ENCODE results near the gene PLD5. TPM values are rescaled to one million over a fixed set of nuclear protein-coding genes. Genes with fewer than 3 reads are reported as not detected.
"Not testable (repeated sequence)": the region's sequence is repeated elsewhere in the genome, so short reads cannot be mapped to it uniquely, and the experiment has no call there.

PLD5 gene
- total RNA-seq, 1 experiment from 2014 or later, result not detected

DNA sequence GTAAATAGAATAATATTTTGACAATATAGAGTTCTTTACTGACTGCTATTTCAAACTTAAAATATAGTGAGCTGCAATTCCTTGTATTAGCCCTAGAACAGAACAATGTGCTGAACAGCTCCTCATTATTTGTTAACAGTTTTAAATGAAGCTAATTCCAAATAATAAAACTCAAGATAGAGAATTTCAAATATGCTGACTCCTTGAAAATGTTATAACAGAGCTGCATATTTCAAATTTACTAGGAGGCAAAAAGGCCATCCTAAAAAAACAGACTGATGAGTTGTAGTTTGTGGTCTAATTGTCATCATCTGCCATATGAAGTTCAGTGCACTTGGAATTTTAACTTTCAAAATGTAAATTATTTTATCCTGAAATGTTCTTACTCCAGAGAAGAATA lies 197.1 kb downstream of the PLD5 start:
- BruUV-seq (replicated peaks); H3K9me2 ChIP-seq (replicated peaks; ENCODE audit: low read length); CTCF ChIA-PET; H3K9me3 ChIP-seq (ENCODE audit: low read length); H3K4me1 ChIP-seq (ENCODE audit: insufficient read depth, low read length); H3K4me3 ChIP-seq (ENCODE audit: low read length); H3K9ac ChIP-seq (ENCODE audit: low read length); H3F3A ChIP-seq (ENCODE audit: low read length, unreplicated experiment); H3K27me3 ChIP-seq (ENCODE audit: low read length); DNase-seq; H3K27ac ChIP-seq (ENCODE audit: low read length); H3K4me2 ChIP-seq (ENCODE audit: low read length); H4K20me1 ChIP-seq (ENCODE audit: low read length); H3K36me3 ChIP-seq (ENCODE audit: low read depth, low read length); POLR2A ChIA-PET (ENCODE audit: unreplicated experiment); ATAC-seq; intact Hi-C loops (cut with micrococcal nuclease); H3K79me2 ChIP-seq (ENCODE audit: low read length); H2AFZ ChIP-seq (ENCODE audit: low read length): not testable (repeated sequence)

DNA sequence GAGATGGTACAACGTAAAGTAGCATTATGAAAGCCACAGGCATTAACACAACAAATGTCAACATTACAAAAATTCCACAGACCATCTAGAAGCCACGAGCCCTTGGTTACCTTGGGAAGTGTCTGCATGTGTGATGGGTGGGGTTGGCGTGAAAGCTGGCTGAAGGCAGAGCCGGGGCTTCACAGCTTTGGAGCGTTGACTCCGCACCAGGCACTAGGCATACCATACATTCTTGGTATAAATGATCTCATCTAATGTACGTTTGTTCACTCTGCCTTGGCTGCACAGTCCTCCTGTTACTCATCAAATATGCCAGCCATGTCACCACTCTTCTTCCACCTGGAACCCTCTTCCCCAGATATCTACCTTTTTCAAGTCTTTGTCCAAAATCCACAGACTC lies 202.5 kb downstream of the PLD5 start:
- H3K79me2 ChIP-seq (ENCODE audit: low read length); H3F3A ChIP-seq (ENCODE audit: low read length, unreplicated experiment); H3K36me3 ChIP-seq (ENCODE audit: low read depth, low read length); H3K4me1 ChIP-seq (ENCODE audit: insufficient read depth, low read length); H3K9ac ChIP-seq (ENCODE audit: low read length); POLR2A ChIA-PET (ENCODE audit: unreplicated experiment); H3K27ac ChIP-seq (ENCODE audit: low read length); intact Hi-C loops (cut with micrococcal nuclease); CTCF ChIA-PET; H3K4me3 ChIP-seq (ENCODE audit: low read length); H3K9me3 ChIP-seq (ENCODE audit: low read length); H2AFZ ChIP-seq (ENCODE audit: low read length); H3K9me2 ChIP-seq (replicated peaks; ENCODE audit: low read length); BruUV-seq (replicated peaks); H3K4me2 ChIP-seq (ENCODE audit: low read length); H3K27me3 ChIP-seq (ENCODE audit: low read length); H4K20me1 ChIP-seq (ENCODE audit: low read length): not testable (repeated sequence)
- peak; percentile 63 for DNase-seq
- ATAC-seq, result peak; percentile 66

DNA sequence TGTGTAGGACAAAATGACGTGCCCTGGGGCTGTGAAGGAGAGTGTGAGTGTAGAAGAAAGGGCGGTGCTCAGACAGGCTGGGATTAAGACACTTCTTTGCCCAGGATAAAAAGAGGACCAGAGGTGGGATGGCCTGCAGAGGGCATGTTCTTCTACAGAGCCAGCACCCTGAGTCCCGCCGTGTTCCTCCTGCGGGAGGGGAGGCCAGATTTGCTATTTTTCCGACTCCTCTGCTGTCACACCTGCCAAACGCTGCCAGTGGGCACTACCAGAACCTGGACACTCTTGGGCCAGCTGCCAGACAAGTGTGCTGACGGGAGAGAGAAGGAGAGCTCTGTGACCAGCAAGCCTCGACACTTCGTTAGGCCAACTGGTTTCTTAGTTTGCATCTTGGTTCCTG lies 206.4 kb downstream of the PLD5 start:
- H3K9me3 ChIP-seq (ENCODE audit: low read length), result no peaks in the 10 kb centered on the region
- H3K27me3 ChIP-seq (ENCODE audit: low read length), result no peaks in the 10 kb centered on the region
- ChIA-PET POLR2A (ENCODE audit: unreplicated experiment) (no interaction called here), CTCF (no interaction called here)
- H3K4me3 ChIP-seq (ENCODE audit: low read length), result no peak overlapping the region
- H3K4me1 ChIP-seq (ENCODE audit: insufficient read depth, low read length), result peaks cover 3% of the 10 kb centered on the region; the same call in 1 of the 2 replicates
- ATAC-seq (peak; percentile 62), DNase-seq (no peak)
- H3K9me2 ChIP-seq (replicated peaks; ENCODE audit: low read length), result no peaks in the 10 kb centered on the region
- no peaks in the 10 kb centered on the region for H3F3A ChIP-seq (ENCODE audit: low read length, unreplicated experiment)
- no peak overlapping the region for H2AFZ ChIP-seq (ENCODE audit: low read length)
- intact Hi-C loops (cut with micrococcal nuclease), result no loop called here
- no peaks in the 10 kb centered on the region for H4K20me1 ChIP-seq (ENCODE audit: low read length)
- no peak overlapping the region for H3K4me2 ChIP-seq (ENCODE audit: low read length)
- no peaks in the 10 kb centered on the region for H3K79me2 ChIP-seq (ENCODE audit: low read length)
- BruUV-seq (replicated peaks), result no TSS peak
- TF ChIP-seq EZH2phosphoT487 (IDR thresholded peaks at IDR 0.05; ENCODE audit: borderline replicate concordance, low read length) (no peak), EZH2 (IDR thresholded peaks at IDR 0.05; ENCODE audit: low read length, unreplicated experiment) (no peak)
- TF ChIP-seq, protein P1, sequence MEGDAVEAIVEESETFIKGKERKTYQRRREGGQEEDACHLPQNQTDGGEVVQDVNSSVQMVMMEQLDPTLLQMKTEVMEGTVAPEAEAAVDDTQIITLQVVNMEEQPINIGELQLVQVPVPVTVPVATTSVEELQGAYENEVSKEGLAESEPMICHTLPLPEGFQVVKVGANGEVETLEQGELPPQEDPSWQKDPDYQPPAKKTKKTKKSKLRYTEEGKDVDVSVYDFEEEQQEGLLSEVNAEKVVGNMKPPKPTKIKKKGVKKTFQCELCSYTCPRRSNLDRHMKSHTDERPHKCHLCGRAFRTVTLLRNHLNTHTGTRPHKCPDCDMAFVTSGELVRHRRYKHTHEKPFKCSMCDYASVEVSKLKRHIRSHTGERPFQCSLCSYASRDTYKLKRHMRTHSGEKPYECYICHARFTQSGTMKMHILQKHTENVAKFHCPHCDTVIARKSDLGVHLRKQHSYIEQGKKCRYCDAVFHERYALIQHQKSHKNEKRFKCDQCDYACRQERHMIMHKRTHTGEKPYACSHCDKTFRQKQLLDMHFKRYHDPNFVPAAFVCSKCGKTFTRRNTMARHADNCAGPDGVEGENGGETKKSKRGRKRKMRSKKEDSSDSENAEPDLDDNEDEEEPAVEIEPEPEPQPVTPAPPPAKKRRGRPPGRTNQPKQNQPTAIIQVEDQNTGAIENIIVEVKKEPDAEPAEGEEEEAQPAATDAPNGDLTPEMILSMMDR (conservative IDR thresholded peaks at IDR 0.05; ENCODE audit: low read depth, low read length), result no peak
- no peak overlapping the region for H3K9ac ChIP-seq (ENCODE audit: low read length)
- H3K27ac ChIP-seq (ENCODE audit: low read length), result no peak overlapping the region
- H3K36me3 ChIP-seq (ENCODE audit: low read depth, low read length), result no peaks in the 10 kb centered on the region

DNA sequence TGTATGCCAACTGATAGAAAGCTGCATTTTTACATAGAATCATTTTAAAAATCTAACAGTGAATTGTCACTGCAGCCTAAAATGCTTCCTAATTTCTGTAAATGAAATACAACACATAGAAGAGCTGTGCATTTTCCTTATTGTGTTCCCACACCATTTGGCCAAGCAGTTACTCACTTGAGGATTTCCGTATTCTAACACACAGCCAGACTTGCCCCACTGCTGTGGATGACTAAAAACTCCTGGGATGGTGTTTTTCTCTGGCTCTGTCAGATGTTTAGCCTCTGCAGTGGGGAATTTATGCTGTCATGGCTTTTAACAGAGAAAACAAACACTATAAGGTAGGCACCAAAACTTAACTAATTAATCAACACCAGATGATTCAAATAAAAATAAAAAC lies 209.6 kb downstream of the PLD5 start:
- intact Hi-C loops (cut with micrococcal nuclease), result loop anchor here (5.0 kb wide), 1 partner anchor 88 kb away; no protein-coding TSS in a partner anchor
- H3K9me3 ChIP-seq (ENCODE audit: low read length); H3K27ac ChIP-seq (ENCODE audit: low read length); H3K9ac ChIP-seq (ENCODE audit: low read length); H3K36me3 ChIP-seq (ENCODE audit: low read depth, low read length); ATAC-seq; H3K27me3 ChIP-seq (ENCODE audit: low read length); H3K4me3 ChIP-seq (ENCODE audit: low read length); POLR2A ChIA-PET (ENCODE audit: unreplicated experiment); H3F3A ChIP-seq (ENCODE audit: low read length, unreplicated experiment); DNase-seq; BruUV-seq (replicated peaks); H3K4me2 ChIP-seq (ENCODE audit: low read length); H3K9me2 ChIP-seq (replicated peaks; ENCODE audit: low read length); H2AFZ ChIP-seq (ENCODE audit: low read length); H4K20me1 ChIP-seq (ENCODE audit: low read length); H3K4me1 ChIP-seq (ENCODE audit: insufficient read depth, low read length); CTCF ChIA-PET; H3K79me2 ChIP-seq (ENCODE audit: low read length): not testable (repeated sequence)

DNA sequence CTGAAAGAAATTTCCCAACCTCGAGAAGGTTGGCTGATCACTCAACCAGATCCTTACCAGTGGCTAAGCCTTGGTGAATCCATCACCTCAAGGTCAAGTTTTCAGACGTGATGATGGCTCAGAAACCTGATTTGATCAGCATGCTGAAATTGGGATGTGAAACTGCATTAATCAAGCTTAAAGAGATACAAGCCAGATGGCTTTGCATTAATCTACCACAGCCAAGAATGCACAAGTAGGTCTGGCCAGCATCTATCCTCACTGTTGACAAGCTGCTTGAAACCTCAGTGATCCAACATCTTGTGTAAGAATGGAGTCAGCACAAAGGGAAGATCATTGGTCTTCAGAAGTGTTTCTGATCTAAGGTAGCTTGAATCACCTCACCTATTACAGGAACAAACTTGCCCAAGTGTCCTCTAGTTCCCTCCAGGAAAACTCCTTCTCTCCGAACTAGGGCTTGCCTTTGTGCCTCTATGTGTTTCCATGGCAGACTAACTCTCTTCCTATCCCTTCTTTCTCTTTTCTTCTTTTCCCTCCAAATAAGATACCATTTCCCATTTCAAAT lies 210.3 kb downstream of the PLD5 start:
- BruUV-seq (replicated peaks); POLR2A ChIA-PET (ENCODE audit: unreplicated experiment); H3K4me2 ChIP-seq (ENCODE audit: low read length); H3K4me3 ChIP-seq (ENCODE audit: low read length); H2AFZ ChIP-seq (ENCODE audit: low read length); H3K79me2 ChIP-seq (ENCODE audit: low read length); H3K36me3 ChIP-seq (ENCODE audit: low read depth, low read length); CTCF ChIA-PET; H3K27me3 ChIP-seq (ENCODE audit: low read length); H3F3A ChIP-seq (ENCODE audit: low read length, unreplicated experiment); H3K27ac ChIP-seq (ENCODE audit: low read length); H3K9me2 ChIP-seq (replicated peaks; ENCODE audit: low read length); H3K4me1 ChIP-seq (ENCODE audit: insufficient read depth, low read length); H3K9ac ChIP-seq (ENCODE audit: low read length); H4K20me1 ChIP-seq (ENCODE audit: low read length); ATAC-seq; H3K9me3 ChIP-seq (ENCODE audit: low read length); DNase-seq: not testable (repeated sequence)
- intact Hi-C loops (cut with micrococcal nuclease), result loop anchor here (5.0 kb wide), 1 partner anchor 87 kb away; no protein-coding TSS in a partner anchor

DNA sequence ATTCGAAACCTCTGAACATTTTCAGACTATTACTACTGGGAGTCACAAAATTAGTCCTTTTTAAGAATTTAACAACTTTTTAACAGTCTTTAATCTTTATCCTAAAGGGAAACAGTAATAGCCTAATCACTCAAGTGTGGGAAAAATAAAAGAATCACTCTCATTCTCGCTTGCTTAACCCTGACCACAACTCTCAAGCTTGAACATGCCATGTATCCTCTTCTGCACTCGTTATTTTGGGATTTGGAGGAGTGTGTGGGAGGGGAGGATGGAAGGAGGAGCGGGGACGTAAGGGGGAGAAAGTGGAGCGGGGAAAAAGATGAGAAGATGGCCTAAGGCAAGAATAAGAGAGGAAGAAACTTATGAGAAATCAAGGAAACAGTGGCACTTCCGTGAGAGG lies 215.8 kb downstream of the PLD5 start:
- not testable (repeated sequence) for H3K79me2 ChIP-seq (ENCODE audit: low read length); DNase-seq

More for the DNA sequence above, 215.8 kb downstream of the PLD5 start:
- POLR2A ChIA-PET (ENCODE audit: unreplicated experiment); H3K9ac ChIP-seq (ENCODE audit: low read length); H3K9me2 ChIP-seq (replicated peaks; ENCODE audit: low read length); H3K4me2 ChIP-seq (ENCODE audit: low read length); H3K27me3 ChIP-seq (ENCODE audit: low read length); H3K36me3 ChIP-seq (ENCODE audit: low read depth, low read length); H4K20me1 ChIP-seq (ENCODE audit: low read length); H3K9me3 ChIP-seq (ENCODE audit: low read length); H3F3A ChIP-seq (ENCODE audit: low read length, unreplicated experiment); H3K4me1 ChIP-seq (ENCODE audit: insufficient read depth, low read length); BruUV-seq (replicated peaks); H3K4me3 ChIP-seq (ENCODE audit: low read length); CTCF ChIA-PET; intact Hi-C loops (cut with micrococcal nuclease); H2AFZ ChIP-seq (ENCODE audit: low read length): not testable (repeated sequence)
- peak overlapping the region; percentile 59 for H3K27ac ChIP-seq (ENCODE audit: low read length)
- peak; percentile 12 for ATAC-seq

Data from PC-3 (cell line).